Measurements from ENCODE around the gene TMEM120B.

The TMEM120B gene

GRCh38 chr12:121775501-121775900 is 62.9 kb downstream of the TMEM120B start:
- peak; percentile 62 for DNase-seq (ENCODE audit: low spot score)

- DNase-seq (ENCODE audit: low spot score): peak; percentile 73
Observed at GRCh38 chr12:121776190-121777098, 63.9 kb downstream of the TMEM120B start.

- DNase-seq (ENCODE audit: low spot score): no peak
Observed at GRCh38 chr12:121778567-121779421, 66.2 kb downstream of the TMEM120B start.

- DNase-seq (ENCODE audit: low spot score): no peak
Observed at GRCh38 chr12:121779422-121779895, 66.9 kb downstream of the TMEM120B start.

GRCh38 chr12:121780429-121780828 is 67.9 kb downstream of the TMEM120B start:
- no peak for DNase-seq (ENCODE audit: low spot score)

- DNase-seq (ENCODE audit: low spot score): no peak
Observed at GRCh38 chr12:121781484-121781997, 69.0 kb downstream of the TMEM120B start.

GRCh38 chr12:121781998-121782979 is 69.7 kb downstream of the TMEM120B start:
- no peak for DNase-seq (ENCODE audit: low spot score)

- DNase-seq (ENCODE audit: low spot score): peak; percentile 69
Observed at GRCh38 chr12:121783766-121784165, 71.2 kb downstream of the TMEM120B start.

GRCh38 chr12:121784460-121784859 is 71.9 kb downstream of the TMEM120B start:
- peak; percentile 96 for DNase-seq (ENCODE audit: low spot score)

GRCh38 chr12:121786440-121786825 is 73.9 kb downstream of the TMEM120B start:
- DNase-seq (ENCODE audit: low spot score): peak; percentile 99

- DNase-seq (ENCODE audit: low spot score): peak; percentile 78
Observed at GRCh38 chr12:121787063-121788025, 74.8 kb downstream of the TMEM120B start.

- DNase-seq (ENCODE audit: low spot score): peak; percentile 69
Observed at GRCh38 chr12:121788176-121788818, 75.7 kb downstream of the TMEM120B start.

- no peak for DNase-seq (ENCODE audit: low spot score)
Observed at GRCh38 chr12:121789233-121789781, 76.8 kb downstream of the TMEM120B start.

GRCh38 chr12:121789800-121790728 is 77.5 kb downstream of the TMEM120B start:
- DNase-seq (ENCODE audit: low spot score): peak; percentile 92

GRCh38 chr12:121790785-121791184 is 78.2 kb downstream of the TMEM120B start:
- peak; percentile 64 for DNase-seq (ENCODE audit: low spot score)

GRCh38 chr12:121791671-121792551 is 79.4 kb downstream of the TMEM120B start:
- DNase-seq (ENCODE audit: low spot score): peak; percentile 89

Data from kidney tubule cell (primary cell).